Skin of body (tissue), 2 donors: ENCODE results near the gene ENTPD8. TPM values are rescaled to one million over a fixed set of nuclear protein-coding genes. Genes with fewer than 3 reads are reported as not detected.

Source experiments
- DNase-seq: peaks from one replicate; lab custom pipeline; 2025; lab: John Stamatoyannopoulos, UW
- total RNA-seq: library from RNA; depleted of rRNA; stranded (reverse); fragments of >200 nt; gene quantifications from one replicate; pipeline ENCODE4 v1.2.3, GENCODE V29; 2014

Gene ENTPD8
- total RNA-seq: 0.10 TPM

GRCh38 chr9:137441289-137441934 lies at the start of gene ENTPD8:
Gene ENTPD8 (minus strand): TSS chr9:137441357. CDS start chr9:137438285, 3,072 bp downstream.
- no peak for DNase-seq

DNA sequence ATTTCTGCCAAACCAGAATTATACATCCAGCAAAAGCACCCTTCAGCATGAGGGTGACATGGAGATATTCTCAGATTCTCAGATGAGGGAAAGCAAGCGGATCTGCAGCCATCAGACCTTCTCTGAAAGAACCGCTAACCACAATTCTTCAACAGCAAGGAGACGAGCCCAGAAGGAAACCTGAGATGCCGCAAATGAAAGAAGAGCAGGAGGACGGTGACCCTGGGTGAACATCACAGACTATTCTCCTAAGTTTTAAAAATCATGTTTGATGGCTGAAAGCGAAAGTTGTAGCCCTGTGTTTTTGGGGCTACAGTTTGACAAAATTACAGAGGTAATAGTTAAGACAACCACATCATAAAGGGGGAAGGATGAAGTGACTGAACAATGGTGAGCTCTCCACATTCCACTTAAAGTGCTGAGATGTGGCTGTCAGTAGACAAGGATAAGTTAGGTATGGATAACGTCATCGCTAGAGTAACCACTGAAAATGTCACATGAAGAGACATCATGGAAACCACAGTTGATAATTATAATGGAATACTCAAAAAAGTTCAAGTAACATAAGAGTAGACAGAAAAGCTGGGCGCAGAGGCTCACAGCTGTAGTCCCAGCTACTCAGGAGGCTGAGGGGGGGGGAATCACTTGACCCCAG lies 49.5 kb upstream of the ENTPD8 start:
- no peak for DNase-seq

GRCh38 chr9:137488906-137489305 lies 47.7 kb upstream of the ENTPD8 start:
- no peak for DNase-seq

DNA sequence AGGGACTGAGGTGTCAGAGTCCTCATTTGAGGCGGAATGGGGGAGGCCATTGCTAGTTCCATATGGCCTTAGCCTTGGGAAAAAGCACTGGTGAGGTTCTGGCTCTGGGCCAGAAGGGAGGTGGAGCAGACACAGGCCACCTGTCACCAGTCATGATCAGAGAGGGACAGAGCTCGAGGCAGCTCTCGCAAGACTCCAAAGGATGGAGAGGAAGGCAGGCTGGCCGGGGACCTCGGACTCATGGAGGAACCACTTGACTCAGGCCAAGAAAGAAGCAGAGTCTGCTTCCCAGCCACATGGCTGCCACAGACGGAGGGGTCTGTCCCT lies 47.1 kb upstream of the ENTPD8 start:
- no peak for DNase-seq

DNA sequence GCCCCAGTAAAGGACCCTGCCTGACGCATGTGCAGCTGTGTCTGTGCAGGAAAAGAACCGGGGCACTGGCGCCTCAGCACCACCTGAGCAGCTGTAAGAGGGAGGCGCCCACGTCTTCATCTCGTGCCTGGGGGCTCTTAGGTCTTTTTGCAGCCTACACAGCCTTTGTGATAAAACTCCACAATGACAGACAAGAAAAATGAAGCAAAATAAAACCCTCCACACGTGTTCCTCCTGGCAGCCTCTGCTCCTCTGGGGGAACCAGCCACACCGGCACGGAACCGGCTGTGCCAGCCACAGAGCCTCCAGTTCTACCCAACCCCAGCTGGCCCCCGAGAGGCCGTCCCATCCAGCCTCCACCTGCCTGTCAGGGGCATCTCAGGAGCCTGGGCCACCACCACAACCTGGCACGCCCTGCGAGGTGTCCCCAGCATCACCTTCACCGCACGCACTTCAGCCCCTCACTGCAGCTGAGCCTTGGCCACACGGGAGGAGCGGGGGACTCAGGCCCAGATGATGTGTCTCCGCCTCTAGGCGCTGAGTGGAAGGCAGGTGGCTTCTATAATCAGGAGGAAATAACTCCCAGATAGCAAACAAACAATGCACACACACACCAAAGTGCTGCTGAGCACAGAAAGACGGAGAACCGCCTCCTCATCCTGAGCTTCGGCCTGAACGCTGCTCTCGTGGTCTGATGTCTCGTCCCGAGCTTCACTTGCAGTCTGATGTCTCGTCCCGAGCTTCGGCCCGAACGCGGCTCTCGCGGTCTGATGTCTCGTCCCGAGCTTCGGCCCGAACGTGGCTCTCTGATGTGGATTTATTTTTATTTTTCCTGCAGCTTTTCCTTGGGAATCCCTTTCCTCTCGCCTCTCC lies 46.5 kb upstream of the ENTPD8 start:
- DNase-seq: no peak

DNA sequence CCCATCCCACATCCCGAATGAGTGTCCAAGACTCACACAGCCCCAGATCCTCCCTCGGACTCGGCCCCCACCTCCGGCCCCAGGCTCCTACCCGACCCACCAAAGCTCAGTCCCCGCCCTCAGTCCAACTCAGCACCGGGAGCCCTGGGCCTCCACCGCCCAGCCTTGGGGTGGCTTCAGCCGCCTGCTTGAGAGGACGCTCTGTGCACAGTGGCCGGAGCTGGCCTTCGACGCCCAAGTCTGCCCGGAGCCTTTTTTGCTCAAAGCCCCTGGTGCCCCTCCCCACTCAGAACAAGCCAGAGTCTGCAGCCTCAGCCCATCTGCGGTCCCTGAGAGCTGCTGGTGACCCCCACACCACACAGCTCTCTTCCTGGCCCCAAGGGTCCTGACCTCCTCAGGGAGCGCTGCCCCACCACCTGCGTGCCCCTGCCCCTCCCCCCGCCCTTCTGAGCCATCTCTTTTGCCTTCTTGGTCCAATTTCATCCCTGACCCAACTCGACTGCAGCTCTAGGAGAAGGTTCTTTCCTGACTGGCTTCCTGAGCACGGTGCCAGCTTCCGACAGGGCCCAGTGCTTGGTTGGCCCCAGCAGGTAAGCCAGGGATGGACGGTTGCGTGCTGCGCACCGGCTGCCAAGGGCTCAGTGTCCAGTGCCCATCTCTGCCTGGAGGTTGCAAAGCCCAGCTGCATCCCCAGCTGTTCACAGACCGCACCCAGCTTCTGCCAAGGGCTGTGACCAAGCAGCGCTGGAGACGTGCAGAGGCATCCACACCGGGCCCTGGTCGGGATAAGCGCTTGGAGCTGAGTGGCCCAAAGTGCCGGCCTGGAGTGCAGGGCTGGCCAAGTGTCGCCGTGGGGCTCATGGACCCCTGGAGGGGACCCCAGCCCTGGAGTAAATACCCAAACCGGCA lies 45.6 kb upstream of the ENTPD8 start:
- no peak for DNase-seq

DNA sequence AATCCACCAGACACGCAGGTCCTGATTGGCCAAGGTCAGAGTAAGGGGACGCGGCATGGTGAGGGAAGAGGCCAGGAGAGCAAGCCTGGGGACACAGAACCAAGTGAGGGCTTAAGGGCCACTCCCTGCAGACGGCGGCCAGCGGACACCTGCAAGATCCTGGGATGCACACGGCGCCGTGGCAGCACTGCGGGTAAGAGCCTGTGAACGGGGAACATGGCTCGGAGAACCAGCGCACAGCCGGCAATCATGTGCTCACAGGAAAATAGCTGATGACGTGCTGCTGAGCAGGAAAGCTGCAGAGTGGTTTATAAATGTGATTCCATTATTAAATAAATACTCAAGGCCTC lies 45.0 kb upstream of the ENTPD8 start:
- DNase-seq: no peak

GRCh38 chr9:137485343-137486140 lies 44.4 kb upstream of the ENTPD8 start:
- DNase-seq: no peak

GRCh38 chr9:137484551-137485315 lies 43.6 kb upstream of the ENTPD8 start:
- DNase-seq: no peak

- DNase-seq: no peak
These were observed 41.1 kb upstream of the ENTPD8 start for GRCh38 chr9:137482094-137482781.

- DNase-seq: no peak
These were observed 39.8 kb upstream of the ENTPD8 start for GRCh38 chr9:137480686-137481683.

DNA sequence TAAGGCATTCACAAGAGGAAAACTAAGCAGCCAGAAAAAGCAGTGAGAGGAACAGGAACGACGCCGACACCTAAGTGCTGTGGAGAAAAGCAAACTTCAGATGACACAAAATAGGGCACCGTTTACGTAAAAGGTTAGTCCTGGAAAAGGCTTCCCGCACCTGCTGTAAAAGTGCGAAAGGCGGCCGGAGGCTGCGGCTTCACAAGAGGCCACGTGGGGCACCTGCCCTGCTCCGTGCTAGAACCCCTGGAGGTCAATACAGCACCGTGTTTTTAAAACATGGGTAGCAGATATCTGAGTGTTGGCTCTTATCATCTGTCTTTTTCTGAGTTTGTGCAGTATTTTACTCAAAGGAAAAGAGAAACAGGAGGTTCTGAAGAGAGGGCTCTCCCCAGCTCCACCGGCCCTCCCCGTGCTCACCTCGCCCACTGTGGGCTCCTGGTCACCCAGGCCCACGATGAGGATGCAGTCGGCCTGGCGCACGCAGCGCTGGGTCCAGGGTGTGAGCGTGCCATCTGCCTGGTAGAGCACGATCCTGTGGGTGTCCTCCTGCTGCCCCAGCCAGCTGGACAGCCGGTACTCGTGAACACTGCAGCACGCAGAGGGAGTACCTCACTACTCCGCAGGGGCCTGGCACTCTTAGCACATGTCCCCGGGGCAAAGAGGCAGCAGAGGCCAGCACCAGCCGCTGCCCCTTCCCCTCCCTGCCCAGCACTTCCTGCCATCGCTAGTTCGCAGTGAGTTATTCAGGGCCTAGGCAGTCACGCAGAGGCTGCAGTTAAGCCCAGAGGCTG lies 38.9 kb upstream of the ENTPD8 start:
- no peak for DNase-seq

DNA sequence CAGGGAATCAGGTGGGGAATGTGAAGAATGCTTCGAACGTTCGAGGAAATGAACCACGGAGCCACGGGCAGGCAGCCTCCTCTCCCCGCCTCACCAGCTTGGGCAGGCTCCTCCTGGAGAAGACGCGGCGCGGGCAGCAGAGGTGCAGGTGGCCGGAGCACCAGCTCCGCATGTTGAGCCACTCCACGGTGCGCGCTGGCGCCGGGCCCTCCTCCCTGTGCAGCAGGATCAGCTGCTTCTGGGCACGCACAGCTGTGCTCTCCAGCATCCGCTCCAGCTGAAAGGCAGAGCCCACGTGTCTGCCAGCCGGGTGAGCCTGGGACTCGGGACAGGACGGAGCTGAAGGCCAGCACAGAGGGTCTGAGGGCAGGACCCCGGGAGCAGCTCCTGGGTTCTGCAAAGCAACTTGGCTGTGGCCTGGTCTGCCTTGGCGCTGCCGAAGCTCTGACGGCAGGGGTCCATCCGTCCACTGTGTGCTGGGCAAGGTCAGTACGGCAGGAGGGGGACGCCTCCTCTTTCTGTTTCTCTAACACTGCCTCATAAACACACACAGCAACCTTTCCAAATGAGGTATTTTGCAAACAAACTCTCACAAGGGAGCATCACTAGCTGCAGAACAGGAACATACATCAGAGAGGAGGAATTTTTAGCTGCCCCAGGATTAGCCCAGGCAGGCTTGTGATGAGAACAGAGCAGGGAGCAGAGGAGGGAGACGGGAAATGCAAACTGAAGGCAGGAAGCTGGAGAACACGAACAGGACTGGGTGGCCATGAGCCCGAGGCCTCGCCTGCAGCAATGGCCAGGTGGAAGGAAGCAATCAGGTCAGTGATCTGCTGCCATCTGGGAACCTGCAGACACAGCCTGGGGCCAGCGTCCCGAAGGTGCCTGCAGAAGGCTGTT lies 38.1 kb upstream of the ENTPD8 start:
- DNase-seq: no peak

DNA sequence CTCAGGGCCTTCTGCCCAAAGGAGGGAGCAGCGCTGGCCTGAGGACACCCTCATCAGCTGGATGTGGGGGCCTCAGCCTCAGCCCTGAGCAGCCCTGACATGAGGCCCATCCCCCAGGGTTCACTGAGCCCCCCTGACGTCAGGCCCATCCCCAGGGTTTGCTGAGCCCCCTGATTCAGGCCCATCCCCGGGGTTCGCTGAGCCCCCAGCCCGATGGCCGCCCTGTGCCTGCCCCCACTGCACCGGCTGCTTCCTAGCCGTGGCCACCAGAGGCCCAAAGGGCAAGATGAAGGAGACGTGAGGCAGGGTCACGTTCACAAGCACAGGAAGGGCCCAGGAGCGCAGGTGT lies 37.4 kb upstream of the ENTPD8 start:
- no peak for DNase-seq

DNA sequence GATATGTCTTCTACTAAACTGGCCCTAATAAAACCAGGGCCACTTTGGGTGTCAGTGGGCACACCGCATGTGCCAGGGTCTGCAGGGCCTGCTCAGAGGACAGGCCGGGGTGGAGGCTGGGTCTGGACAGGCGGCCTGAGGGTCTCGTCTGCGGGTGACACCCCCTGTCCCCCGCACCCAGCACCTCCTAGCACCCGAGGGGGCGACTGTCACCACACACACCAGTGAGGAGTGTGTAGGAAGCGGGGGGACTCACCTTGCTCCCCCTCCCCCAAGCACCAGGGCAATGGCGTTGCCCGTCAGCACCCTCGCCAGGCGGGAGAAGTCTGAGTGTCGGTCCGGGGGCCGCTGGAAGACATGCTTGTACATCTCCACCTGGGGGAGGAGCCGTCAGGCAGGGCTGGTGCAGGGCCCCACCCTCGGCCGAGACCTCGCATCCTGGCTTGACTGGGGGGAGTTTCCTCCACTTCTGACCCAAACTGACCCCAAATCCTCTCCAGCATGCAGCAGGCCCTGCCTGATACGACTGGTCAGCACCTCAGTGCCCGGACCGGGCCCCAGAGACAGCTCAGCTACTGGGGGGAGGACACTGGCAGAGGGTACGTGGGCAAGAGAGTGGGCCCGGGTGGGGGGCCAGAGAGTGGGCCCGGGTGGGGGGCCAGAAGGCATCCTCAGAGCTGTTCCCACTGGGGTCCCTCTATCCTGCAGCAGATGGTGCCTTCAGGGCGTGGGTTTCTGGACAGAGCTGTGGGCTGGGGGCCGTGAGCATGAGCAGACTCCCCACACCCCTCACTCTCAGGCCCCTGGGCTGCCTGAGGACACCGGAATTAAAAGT lies 36.8 kb upstream of the ENTPD8 start:
- DNase-seq: no peak
